Rectal smooth muscle tissue (tissue), 1 donor: ENCODE data around the gene FOXP2.
A peak's percentile ranks its signal among the peaks of the same experiment; 100 is the strongest.
"Not testable (repeated sequence)": the region's sequence is repeated elsewhere in the genome, so short reads cannot be mapped to it uniquely, and the experiment has no call there.

ENCODE experiments used
- H3K27ac ChIP-seq: one replicate; pipeline ENCODE4 v1.7.0; 2013; ENCODE audit warnings: low read depth, low read length, inconsistent platforms
- H3K27me3 ChIP-seq: one replicate; pipeline ENCODE4 v1.7.0; 2013; ENCODE audit warnings: low read length; ENCODE audit not compliant: control insufficient read depth, insufficient read depth
- H3K36me3 ChIP-seq: one replicate; pipeline ENCODE4 v1.7.0; 2013; ENCODE audit warnings: low read length; ENCODE audit not compliant: control insufficient read depth, insufficient read depth
- H3K4me1 ChIP-seq: one replicate; pipeline ENCODE4 v1.7.0; 2013; ENCODE audit warnings: low read length; ENCODE audit not compliant: control insufficient read depth, insufficient read depth
- H3K4me3 ChIP-seq: one replicate; pipeline ENCODE4 v1.7.0; 2013; ENCODE audit warnings: low read length
- H3K9ac ChIP-seq: one replicate; pipeline ENCODE4 v1.7.0; 2013; ENCODE audit warnings: low read length

The FOXP2 gene

GRCh38 chr7:114527589-114527988 is 113.0 kb downstream of the FOXP2 start:
- Histone ChIP-seq H3K9ac (no peak overlapping the region), H3K36me3 (no peaks in the 10 kb centered on the region), H3K27ac (no peak overlapping the region), H3K4me1 (peaks cover 7% of the 10 kb centered on the region), H3K4me3 (no peak overlapping the region), H3K27me3 (no peaks in the 10 kb centered on the region)

- Histone ChIP-seq H3K4me1 (peaks cover 12% of the 10 kb centered on the region), H3K4me3 (no peak overlapping the region), H3K27me3 (no peaks in the 10 kb centered on the region), H3K27ac (peak overlapping the region; percentile 28), H3K9ac (no peak overlapping the region), H3K36me3 (no peaks in the 10 kb centered on the region)
Observed at GRCh38 chr7:114530057-114530611, 115.5 kb downstream of the FOXP2 start.

- Histone ChIP-seq H3K9ac (no peak overlapping the region), H3K4me1 (peaks cover 12% of the 10 kb centered on the region), H3K36me3 (no peaks in the 10 kb centered on the region), H3K27me3 (no peaks in the 10 kb centered on the region), H3K27ac (no peak overlapping the region), H3K4me3 (no peak overlapping the region)
Observed at GRCh38 chr7:114531326-114531725, 116.7 kb downstream of the FOXP2 start.

GRCh38 chr7:114533131-114533530 is 118.5 kb downstream of the FOXP2 start:
- Histone ChIP-seq H3K4me1 (peaks cover 7% of the 10 kb centered on the region), H3K9ac (no peak overlapping the region), H3K4me3 (no peak overlapping the region), H3K27ac (no peak overlapping the region), H3K27me3 (no peaks in the 10 kb centered on the region), H3K36me3 (no peaks in the 10 kb centered on the region)

- no peaks in the 10 kb centered on the region for H3K36me3 ChIP-seq
- no peak overlapping the region for H3K4me3 ChIP-seq
- H3K9ac ChIP-seq, result no peak overlapping the region
- no peak overlapping the region for H3K27ac ChIP-seq
- H3K27me3 ChIP-seq, result no peaks in the 10 kb centered on the region
- H3K4me1 ChIP-seq, result peaks cover 5% of the 10 kb centered on the region
Observed at GRCh38 chr7:114534953-114535352, 120.3 kb downstream of the FOXP2 start.

- no peaks in the 10 kb centered on the region for H3K36me3 ChIP-seq
- no peak overlapping the region for H3K27ac ChIP-seq
- H3K4me3 ChIP-seq, result no peak overlapping the region
- no peaks in the 10 kb centered on the region for H3K4me1 ChIP-seq
- no peaks in the 10 kb centered on the region for H3K27me3 ChIP-seq
- no peak overlapping the region for H3K9ac ChIP-seq
Observed at GRCh38 chr7:114539575-114539974, 125.0 kb downstream of the FOXP2 start.

GRCh38 chr7:114540291-114540690 is 125.7 kb downstream of the FOXP2 start:
- Histone ChIP-seq H3K4me3 (no peak overlapping the region), H3K36me3 (no peaks in the 10 kb centered on the region), H3K27ac (no peak overlapping the region), H3K9ac (no peak overlapping the region), H3K27me3 (no peaks in the 10 kb centered on the region), H3K4me1 (no peaks in the 10 kb centered on the region)

GRCh38 chr7:114547346-114547745 is 132.7 kb downstream of the FOXP2 start:
- not testable (repeated sequence) for H3K9ac ChIP-seq, H3K4me3 ChIP-seq, H3K27ac ChIP-seq, H3K27me3 ChIP-seq, H3K4me1 ChIP-seq, H3K36me3 ChIP-seq

GRCh38 chr7:114548081-114548980 is 133.7 kb downstream of the FOXP2 start:
- Histone ChIP-seq H3K4me1 (no peaks in the 10 kb centered on the region), H3K27me3 (no peaks in the 10 kb centered on the region), H3K36me3 (no peaks in the 10 kb centered on the region), H3K4me3 (no peak overlapping the region), H3K9ac (no peak overlapping the region), H3K27ac (no peak overlapping the region)

GRCh38 chr7:114554781-114555537 is 140.3 kb downstream of the FOXP2 start:
- H3K36me3 ChIP-seq, result no peaks in the 10 kb centered on the region
- no peak overlapping the region for H3K4me3 ChIP-seq
- no peaks in the 10 kb centered on the region for H3K27me3 ChIP-seq
- no peak overlapping the region for H3K27ac ChIP-seq
- no peak overlapping the region for H3K9ac ChIP-seq
- H3K4me1 ChIP-seq, result no peaks in the 10 kb centered on the region

GRCh38 chr7:114567416-114567815 is 152.8 kb downstream of the FOXP2 start:
- Histone ChIP-seq H3K36me3 (no peaks in the 10 kb centered on the region), H3K27ac (no peak overlapping the region), H3K27me3 (no peaks in the 10 kb centered on the region), H3K4me3 (no peak overlapping the region), H3K9ac (no peak overlapping the region), H3K4me1 (no peaks in the 10 kb centered on the region)

GRCh38 chr7:114569220-114569619 is 154.6 kb downstream of the FOXP2 start:
- H3K4me3 ChIP-seq, result no peak overlapping the region
- H3K36me3 ChIP-seq, result no peaks in the 10 kb centered on the region
- H3K27ac ChIP-seq, result no peak overlapping the region
- H3K9ac ChIP-seq, result no peak overlapping the region
- no peaks in the 10 kb centered on the region for H3K27me3 ChIP-seq
- no peaks in the 10 kb centered on the region for H3K4me1 ChIP-seq
